Osteoblast (primary cell): ENCODE measurements around the gene MICU1. TPM values are rescaled to one million over a fixed set of nuclear protein-coding genes. Genes with fewer than 3 reads are reported as not detected.

Experiments used
- DNase-seq: peaks from one replicate; pipeline ENCODE4 v3.0.0; 2011; ENCODE audit warnings: low spot score, mixed read lengths; ENCODE audit not compliant: insufficient read length; ENCODE audit errors: missing footprints
- H2AFZ ChIP-seq: 2 replicates; pipeline ENCODE4 v1.6.0; 2011; ENCODE audit warnings: mild to moderate bottlenecking, low read length
- H3K27ac ChIP-seq: 2 replicates; pipeline ENCODE4 v1.5.1; 2011; ENCODE audit warnings: mild to moderate bottlenecking, low read depth, low read length, moderate library complexity
- H3K27me3 ChIP-seq: 2 replicates; pipeline ENCODE4 v1.6.0; 2012; ENCODE audit warnings: mild to moderate bottlenecking, control low read depth, inconsistent platforms, low read length, moderate library complexity; ENCODE audit not compliant: insufficient read depth
- H3K36me3 ChIP-seq: 2 replicates; pipeline ENCODE4 v1.5.1; 2011; ENCODE audit warnings: mild to moderate bottlenecking, low read length, control low read depth, moderate library complexity; ENCODE audit not compliant: insufficient read depth
- H3K4me1 ChIP-seq: 2 replicates; pipeline ENCODE4 v1.5.1; 2011; ENCODE audit warnings: mild to moderate bottlenecking, low read length, control low read depth, moderate library complexity; ENCODE audit not compliant: insufficient read depth
- H3K4me2 ChIP-seq: 2 replicates; pipeline ENCODE4 v1.6.0; 2011; ENCODE audit warnings: mild to moderate bottlenecking, low read length; ENCODE audit not compliant: insufficient read depth
- H3K4me3 ChIP-seq: fragments of 200-600 bp; sonication (generic); 3 replicates; pipeline ENCODE4 v1.5.1; 2012; ENCODE audit warnings: mild to moderate bottlenecking, low read length, inconsistent platforms; ENCODE audit not compliant: insufficient read depth
- H3K79me2 ChIP-seq: 2 replicates; pipeline ENCODE4 v1.6.0; 2012; ENCODE audit warnings: mild to moderate bottlenecking, low read length, control low read depth, inconsistent platforms; ENCODE audit not compliant: insufficient read depth
- H3K9me3 ChIP-seq: 2 replicates; pipeline ENCODE4 v1.5.1; 2011; ENCODE audit warnings: low read depth, low read length, control low read depth
- H4K20me1 ChIP-seq: 2 replicates; pipeline ENCODE4 v1.6.0; 2012; ENCODE audit warnings: mild to moderate bottlenecking, low read length, control low read depth; ENCODE audit not compliant: insufficient read depth
- CTCF ChIP-seq: IDR thresholded peaks from 2 replicates; pipeline ENCODE4 v1.5.1; 2011; ENCODE audit warnings: mild to moderate bottlenecking, low read depth, low read length, moderate library complexity; ENCODE audit errors: extremely low read depth
- total RNA-seq: library from RNA; depleted of rRNA; stranded (reverse); fragments of >200 nt; gene quantifications from 2 replicates; pipeline ENCODE4 v1.2.3, GENCODE V29; 2012

The MICU1 gene
- total RNA-seq, 1 donor: 79.6 TPM

GRCh38 chr10:72460284-72460876 is 165.5 kb downstream of the MICU1 start:
- peaks cover 4% of the 10 kb centered on the region for H3K4me1 ChIP-seq
- H3K4me3 ChIP-seq: no peak overlapping the region
- no peak overlapping the region for H3K27ac ChIP-seq
- H3K79me2 ChIP-seq: no peaks in the 10 kb centered on the region
- H2AFZ ChIP-seq: no peak overlapping the region
- TF ChIP-seq CTCF: no peak
- no peak for DNase-seq
- no peak overlapping the region for H3K4me2 ChIP-seq
- no peaks in the 10 kb centered on the region for H3K27me3 ChIP-seq
- no peaks in the 10 kb centered on the region for H4K20me1 ChIP-seq
- H3K36me3 ChIP-seq: no peaks in the 10 kb centered on the region
- H3K9me3 ChIP-seq: no peaks in the 10 kb centered on the region

GRCh38 chr10:72459301-72459700 is 166.6 kb downstream of the MICU1 start:
- no peak overlapping the region for H2AFZ ChIP-seq
- H3K4me1 ChIP-seq: peaks cover 4% of the 10 kb centered on the region
- no peak overlapping the region for H3K4me3 ChIP-seq
- no peaks in the 10 kb centered on the region for H4K20me1 ChIP-seq
- H3K27me3 ChIP-seq: no peaks in the 10 kb centered on the region
- H3K9me3 ChIP-seq: no peaks in the 10 kb centered on the region
- no peak overlapping the region for H3K4me2 ChIP-seq
- no peak for TF ChIP-seq CTCF
- H3K36me3 ChIP-seq: no peaks in the 10 kb centered on the region
- no peaks in the 10 kb centered on the region for H3K79me2 ChIP-seq
- DNase-seq: no peak
- H3K27ac ChIP-seq: no peak overlapping the region

- H3K27me3 ChIP-seq: no peaks in the 10 kb centered on the region
- peaks cover 4% of the 10 kb centered on the region for H3K4me1 ChIP-seq
- H3K4me2 ChIP-seq: no peak overlapping the region
- H3K36me3 ChIP-seq: no peaks in the 10 kb centered on the region
- no peak overlapping the region for H2AFZ ChIP-seq
- TF ChIP-seq CTCF: no peak
- no peak overlapping the region for H3K4me3 ChIP-seq
- H3K79me2 ChIP-seq: no peaks in the 10 kb centered on the region
- H3K27ac ChIP-seq: no peak overlapping the region
- no peaks in the 10 kb centered on the region for H3K9me3 ChIP-seq
- DNase-seq: no peak
- no peaks in the 10 kb centered on the region for H4K20me1 ChIP-seq
These were observed 169.8 kb downstream of the MICU1 start for GRCh38 chr10:72455889-72456595.

- no peak overlapping the region for H3K4me2 ChIP-seq
- H3K79me2 ChIP-seq: no peaks in the 10 kb centered on the region
- TF ChIP-seq CTCF: no peak
- no peaks in the 10 kb centered on the region for H3K36me3 ChIP-seq
- H3K27me3 ChIP-seq: no peaks in the 10 kb centered on the region
- no peak overlapping the region for H2AFZ ChIP-seq
- no peak for DNase-seq
- H3K4me3 ChIP-seq: no peak overlapping the region
- H3K9me3 ChIP-seq: no peaks in the 10 kb centered on the region
- H3K27ac ChIP-seq: no peak overlapping the region
- no peaks in the 10 kb centered on the region for H4K20me1 ChIP-seq
- H3K4me1 ChIP-seq: no peaks in the 10 kb centered on the region
These were observed 175.9 kb downstream of the MICU1 start for GRCh38 chr10:72449941-72450441.
